Sigmoid colon (tissue), 7 donors: ENCODE data around the gene ADAMTS6. TPM values are rescaled to one million over a fixed set of nuclear protein-coding genes. Genes with fewer than 3 reads are reported as not detected.

Experiments
- DNase-seq: peaks from one replicate; pipeline ENCODE4 v3.0.0-alpha.2; 2019
- H3K27ac ChIP-seq, 4 donors: fragments of 200-600 bp; sonication (generic); one replicate each; pipeline ENCODE4 v1.5.1; 2016 to 2019; ENCODE audit warnings: mild to moderate bottlenecking in 1 of 4
- H3K27me3 ChIP-seq, 3 donors: fragments of 200-600 bp; sonication (generic); one replicate each; pipeline ENCODE4 v1.5.1; 2019; ENCODE audit warnings: mild to moderate bottlenecking in 1 of 3
- H3K36me3 ChIP-seq, 4 donors: fragments of 200-600 bp; sonication (generic); one replicate each; pipeline ENCODE4 v1.5.1; 2016 to 2019
- H3K4me1 ChIP-seq, 4 donors: fragments of 200-600 bp; sonication (generic); one replicate each; pipeline ENCODE4 v1.5.1; 2017 to 2019
- H3K4me3 ChIP-seq, 4 donors: fragments of 200-600 bp; sonication (generic); one replicate each; pipeline ENCODE4 v1.5.1; 2017 to 2019; ENCODE audit warnings: mild to moderate bottlenecking in 2 of 4, moderate library complexity in 1 of 4
- H3K9me3 ChIP-seq, 4 donors: fragments of 200-600 bp in 3 of 4; sonication (generic) in 3 of 4; one replicate each; pipeline versions ENCODE4 v1.5.1 to v1.6.1; 2013 to 2019
- CTCF ChIP-seq, 4 experiments: fragments of 450-650 bp in 3 of 4; fragments of 200-600 bp in 1 of 4; IDR thresholded peaks; one replicate each; pipeline ENCODE4 v1.5.1; 2016 to 2019; ENCODE audit warnings: antibody characterized with exemption in 4 of 4, mild to moderate bottlenecking in 3 of 4, moderate library complexity in 2 of 4
- EP300 ChIP-seq, 4 donors: sonication (generic); formaldehyde crosslinking; IDR thresholded peaks; one replicate each; pipeline ENCODE4 v1.6.1; 2017; ENCODE audit warnings: antibody characterized with exemption in 4 of 4
- POLR2A ChIP-seq, 2 donors: fragments of 450-650 bp; IDR thresholded peaks; one replicate each; pipeline ENCODE4 v1.6.1; 2016; ENCODE audit warnings: antibody characterized with exemption in 2 of 2, mild to moderate bottlenecking in 2 of 2, moderate library complexity in 2 of 2
- POLR2AphosphoS5 ChIP-seq, 4 donors: sonication (generic); formaldehyde crosslinking; IDR thresholded peaks; one replicate each; pipeline ENCODE4 v1.6.1; 2017; ENCODE audit warnings: antibody characterized with exemption in 4 of 4
- WGBS, 2 donors: extraction: QIAGEN DNeasy Blood & Tissue Kit; methylation state at CpG; one replicate each; pipeline ENCODE4 v1.1.7; 2013; 5-methylcytosine and 5-hydroxymethylcytosine counted together
- intact Hi-C: fragments of 100-400 bp; cut with DNase I; formaldehyde crosslinking; loops from one replicate; pipeline ENCODE4 v1.15.1; 2023
- polyA plus RNA-seq, 3 donors: library from polyadenylated mRNA; stranded (reverse); fragments of 200-250 nt; gene quantifications; one replicate each; pipeline ENCODE4 v1.2.3, GENCODE V29; 2013
- total RNA-seq, 4 donors: library from RNA; depleted of rRNA; stranded (reverse); fragments of >200 nt; gene quantifications; one replicate each; pipeline ENCODE4 v1.1.0, GENCODE V29; 2016
- donor health status: healthy with polysubstance abuse.
- donor health status: Bipolar disorder and iron deficiency.
- donor health status: healthy.

The ADAMTS6 gene
- total and polyA plus RNA-seq, 7 donors, result 0.74 to 18.3 (median 7.1) TPM; not detected in 2

- DNase-seq, result no peak
- 12 to 33% methylated on average over 3 of the region's 3 CpGs for WGBS, 2 donors
- no peak overlapping the region for H3K27ac ChIP-seq
- intact Hi-C loops, result loop anchor here (10.0 kb wide), 1 partner anchor 245 kb away; no protein-coding TSS in a partner anchor
- TF ChIP-seq POLR2A (IDR thresholded peaks at IDR 0.05) (no peak), CTCF (IDR thresholded peaks at IDR 0.05) (no peak), POLR2AphosphoS5 (IDR thresholded peaks at IDR 0.05) (no peak), EP300 (IDR thresholded peaks at IDR 0.05) (no peak)
- H3K4me3 ChIP-seq, result no peak overlapping the region
- H3K27me3 ChIP-seq, result no peaks in the 10 kb centered on the region
- H3K36me3 ChIP-seq, result no peaks in the 10 kb centered on the region
- no peaks in the 10 kb centered on the region for H3K4me1 ChIP-seq
- no peaks in the 10 kb centered on the region for H3K9me3 ChIP-seq
Measured at GRCh38 chr5:65199993-65200675, 281.6 kb downstream of the ADAMTS6 start.

GRCh38 chr5:65198456-65199120 is 283.1 kb downstream of the ADAMTS6 start:
- no peaks in the 10 kb centered on the region for H3K27me3 ChIP-seq
- WGBS, 2 donors, result 63 to 75% methylated on average over 3 of the region's 3 CpGs
- H3K4me3 ChIP-seq, result no peak overlapping the region
- TF ChIP-seq POLR2AphosphoS5 (IDR thresholded peaks at IDR 0.05) (no peak), POLR2A (IDR thresholded peaks at IDR 0.05) (no peak), CTCF (IDR thresholded peaks at IDR 0.05) (no peak), EP300 (IDR thresholded peaks at IDR 0.05) (no peak)
- no peaks in the 10 kb centered on the region for H3K4me1 ChIP-seq
- no peak for DNase-seq
- no peak overlapping the region for H3K27ac ChIP-seq
- intact Hi-C loops, result no loop called here
- H3K9me3 ChIP-seq, result no peaks in the 10 kb centered on the region
- no peaks in the 10 kb centered on the region for H3K36me3 ChIP-seq

- no peaks in the 10 kb centered on the region for H3K36me3 ChIP-seq
- no peaks in the 10 kb centered on the region for H3K4me1 ChIP-seq
- no peak overlapping the region for H3K27ac ChIP-seq
- no peaks in the 10 kb centered on the region for H3K9me3 ChIP-seq
- 40 to 64% methylated on average over 5 of the region's 5 CpGs for WGBS, 2 donors
- H3K4me3 ChIP-seq, result no peak overlapping the region
- DNase-seq, result no peak
- TF ChIP-seq POLR2AphosphoS5 (IDR thresholded peaks at IDR 0.05) (no peak), POLR2A (IDR thresholded peaks at IDR 0.05) (no peak), CTCF (IDR thresholded peaks at IDR 0.05) (no peak), EP300 (IDR thresholded peaks at IDR 0.05) (no peak)
- no peaks in the 10 kb centered on the region for H3K27me3 ChIP-seq
- intact Hi-C loops, result no loop called here
Measured at GRCh38 chr5:65197531-65198455, 283.9 kb downstream of the ADAMTS6 start.

GRCh38 chr5:65194871-65195270 is 286.8 kb downstream of the ADAMTS6 start:
- H3K4me3 ChIP-seq, result no peak overlapping the region
- intact Hi-C loops, result no loop called here
- no peak overlapping the region for H3K27ac ChIP-seq
- DNase-seq, result no peak
- TF ChIP-seq POLR2AphosphoS5 (IDR thresholded peaks at IDR 0.05) (no peak), POLR2A (IDR thresholded peaks at IDR 0.05) (no peak), CTCF (IDR thresholded peaks at IDR 0.05) (no peak), EP300 (IDR thresholded peaks at IDR 0.05) (no peak)
- 90 to 96% methylated on average over 2 of the region's 2 CpGs for WGBS, 2 donors
- no peaks in the 10 kb centered on the region for H3K27me3 ChIP-seq
- no peaks in the 10 kb centered on the region for H3K4me1 ChIP-seq
- no peaks in the 10 kb centered on the region for H3K9me3 ChIP-seq
- H3K36me3 ChIP-seq, result no peaks in the 10 kb centered on the region
